Middle frontal gyrus (tissue), 1 donor: ENCODE results near the gene CDH4.
"Not testable (repeated sequence)": the region's sequence is repeated elsewhere in the genome, so short reads cannot be mapped to it uniquely, and the experiment has no call there.

Experiments used
- DNase-seq: peaks from one replicate; pipeline ENCODE4 v3.0.0-alpha.2; 2015; ENCODE audit warnings: low spot score; ENCODE audit errors: extremely low spot score

Gene CDH4

DNA sequence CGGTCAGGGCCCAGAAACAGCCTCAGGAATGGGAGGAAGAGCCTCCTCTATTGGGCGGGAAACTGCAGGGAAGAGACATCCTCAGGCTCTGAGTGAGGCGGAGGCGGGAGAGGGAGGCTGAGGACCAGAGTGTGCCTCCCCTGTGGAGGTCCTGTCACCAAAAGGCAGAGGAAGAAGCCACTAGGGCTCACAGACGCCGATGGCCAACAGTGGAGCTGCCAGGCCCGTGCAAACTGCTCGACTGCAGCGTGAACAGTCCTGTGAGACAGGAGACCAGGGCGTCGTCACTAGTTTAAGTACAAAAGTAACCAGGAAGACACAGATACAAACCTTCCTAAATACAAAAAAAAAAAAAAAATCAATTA, 730.9 kb downstream of the CDH4 start:
- no peak for DNase-seq

DNA sequence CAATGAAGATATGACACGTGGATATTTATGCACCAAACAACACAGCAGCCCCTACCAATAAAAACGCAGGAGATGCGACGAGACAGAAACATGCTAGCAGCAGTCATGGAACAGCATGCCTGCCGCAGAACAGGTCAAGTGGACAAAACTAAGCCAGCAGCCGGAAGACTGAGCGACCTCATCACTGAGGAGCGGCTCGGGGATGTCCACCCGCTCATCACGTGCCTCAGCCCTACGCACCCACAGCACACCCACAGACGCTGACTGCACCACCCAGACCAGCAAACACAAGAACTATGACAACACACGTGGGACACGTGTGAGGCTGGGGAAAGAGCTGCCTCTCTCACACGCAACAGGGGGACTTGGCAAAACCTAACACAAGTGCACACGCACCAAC, 731.9 kb downstream of the CDH4 start:
- no peak for DNase-seq

DNA sequence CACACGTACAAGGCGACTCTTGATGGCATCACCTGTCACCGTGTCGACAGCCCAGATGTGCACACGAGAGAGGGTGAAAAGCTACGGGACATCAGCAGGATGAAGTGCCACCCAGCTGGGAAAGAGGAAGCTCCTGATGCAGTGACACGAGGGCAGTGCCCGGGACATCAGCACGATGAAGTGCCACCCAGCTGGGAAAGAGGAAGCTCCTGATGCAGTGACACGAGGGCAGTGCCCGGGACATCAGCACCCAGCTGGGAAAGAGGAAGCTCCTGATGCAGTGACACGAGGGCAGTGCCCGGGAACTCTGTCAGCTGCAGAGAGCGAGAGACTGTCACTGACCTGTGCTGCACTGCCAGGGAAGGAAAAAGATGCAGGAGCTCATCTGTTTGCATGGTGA, 732.4 kb downstream of the CDH4 start:
- not testable (repeated sequence) for DNase-seq

DNA sequence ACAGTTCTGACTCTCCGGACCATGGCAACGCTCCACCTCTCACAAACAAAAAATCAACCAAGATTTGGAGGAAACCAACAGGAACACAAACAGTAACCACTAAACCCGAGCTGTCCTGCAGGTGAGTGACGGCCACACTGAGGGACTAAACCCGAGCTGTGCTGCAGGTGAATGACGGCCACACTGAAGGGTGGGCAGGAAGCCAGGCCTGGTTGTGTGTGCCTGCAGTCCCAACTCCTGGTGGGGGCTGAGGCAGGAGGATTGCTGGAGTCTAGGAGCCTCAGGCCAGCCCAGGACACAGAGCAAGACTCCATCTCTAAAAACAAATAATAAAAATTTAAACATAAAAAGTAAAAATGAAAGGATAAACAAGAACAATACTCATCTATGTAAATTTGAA, 733.0 kb downstream of the CDH4 start:
- DNase-seq, result no peak

DNA sequence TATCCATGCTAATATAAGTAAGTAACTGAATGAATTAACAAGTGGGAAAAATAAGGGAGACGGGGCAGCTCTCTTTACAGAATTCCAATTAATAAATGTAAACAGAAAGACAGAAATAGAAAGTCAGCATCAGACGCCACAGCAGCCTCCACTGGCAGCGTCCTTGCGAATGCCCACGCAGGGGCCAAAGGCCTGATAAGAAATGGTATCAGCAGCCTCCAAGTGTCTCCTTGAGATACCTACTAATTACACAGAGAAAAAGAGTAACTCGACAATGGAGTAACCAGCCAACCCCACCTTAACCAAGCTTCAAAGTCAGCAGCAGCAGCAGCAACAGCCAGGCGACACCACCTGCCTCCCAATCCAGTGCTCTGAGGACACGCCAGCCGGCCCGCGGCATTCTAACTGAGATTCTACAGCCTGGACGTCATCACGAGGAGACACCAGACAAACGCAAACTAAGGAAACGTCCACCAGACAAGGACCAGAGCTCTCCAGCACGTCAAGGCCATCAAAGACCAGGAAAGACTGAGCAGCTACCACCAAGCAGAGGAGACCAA, 734.8 kb downstream of the CDH4 start:
- no peak for DNase-seq

DNA sequence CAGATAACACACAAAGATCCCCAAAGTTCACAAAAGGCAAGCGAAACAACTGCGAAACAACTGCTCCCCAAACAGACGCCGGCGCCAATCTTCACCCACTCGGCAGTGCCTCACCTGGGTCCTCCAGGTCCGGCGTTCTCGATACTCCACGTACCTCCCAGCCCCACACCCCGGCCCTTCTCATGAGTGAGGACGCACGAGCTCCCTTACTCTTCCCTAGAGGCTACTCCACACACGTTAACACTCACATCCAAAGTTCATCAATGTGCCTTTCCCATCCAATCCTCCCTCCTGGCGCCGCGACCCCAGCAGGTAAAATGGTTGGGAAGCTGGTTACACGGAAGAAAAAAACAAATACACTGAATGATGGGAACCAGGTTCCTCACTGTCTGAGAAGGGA, 736.6 kb downstream of the CDH4 start:
- DNase-seq, result no peak

DNA sequence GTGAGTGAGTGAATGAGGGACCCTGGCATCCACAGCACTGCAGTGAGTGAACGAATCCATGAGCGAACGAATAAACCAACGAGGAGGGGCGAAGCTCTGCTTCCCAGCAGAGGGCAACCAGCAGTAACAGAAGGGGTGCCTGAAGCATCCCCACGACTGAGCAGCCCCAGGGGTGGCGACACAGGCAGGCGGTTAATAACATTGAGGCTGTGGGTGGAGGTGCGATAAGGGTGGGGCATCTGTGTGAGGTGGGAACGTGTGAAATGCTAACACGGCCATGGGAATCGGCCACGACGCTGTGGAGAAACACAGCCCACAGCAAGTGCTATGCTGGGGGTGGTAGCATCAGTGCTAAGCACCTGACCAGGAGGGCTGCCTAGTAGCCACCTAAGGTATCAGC, 737.7 kb downstream of the CDH4 start:
- DNase-seq, result no peak
